CD4-positive, alpha-beta T cell treated with Interleukin-1 beta for 1 hour (primary cell): ENCODE measurements around the gene GALNT9.

Source experiments
- DNase-seq, 2 donors: peaks; one replicate each; pipeline ENCODE4 v3.0.0-alpha.2; 2020 to 2022

GALNT9 gene

GRCh38 chr12:132166093-132166492 is 163.3 kb downstream of the GALNT9 start:
- no peak for DNase-seq

- no peak for DNase-seq
Observed at GRCh38 chr12:132165584-132165983, 163.8 kb downstream of the GALNT9 start.

- DNase-seq: no peak
Observed at GRCh38 chr12:132164426-132164825, 165.0 kb downstream of the GALNT9 start.

DNA sequence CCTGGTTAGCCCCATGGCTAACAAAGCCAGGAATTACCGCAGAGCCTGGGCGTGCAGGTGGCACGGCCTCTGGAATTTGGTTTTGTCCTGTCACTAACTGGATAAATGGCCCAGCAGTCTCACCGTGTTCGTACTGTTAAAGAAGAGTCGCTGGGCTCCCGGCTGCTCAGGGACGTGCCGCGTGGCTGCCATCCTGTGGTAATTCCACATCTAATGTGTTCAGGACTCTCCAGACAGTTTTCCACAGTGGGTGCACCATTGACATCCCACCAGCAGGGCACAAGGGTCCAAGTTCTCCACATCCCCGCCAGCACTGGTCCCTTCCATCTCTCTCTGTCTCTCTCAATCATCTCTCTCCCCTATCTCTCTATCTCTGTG is 165.5 kb downstream of the GALNT9 start:
- no peak for DNase-seq

- DNase-seq: no peak
Observed at GRCh38 chr12:132163041-132163910, 166.1 kb downstream of the GALNT9 start.

DNA sequence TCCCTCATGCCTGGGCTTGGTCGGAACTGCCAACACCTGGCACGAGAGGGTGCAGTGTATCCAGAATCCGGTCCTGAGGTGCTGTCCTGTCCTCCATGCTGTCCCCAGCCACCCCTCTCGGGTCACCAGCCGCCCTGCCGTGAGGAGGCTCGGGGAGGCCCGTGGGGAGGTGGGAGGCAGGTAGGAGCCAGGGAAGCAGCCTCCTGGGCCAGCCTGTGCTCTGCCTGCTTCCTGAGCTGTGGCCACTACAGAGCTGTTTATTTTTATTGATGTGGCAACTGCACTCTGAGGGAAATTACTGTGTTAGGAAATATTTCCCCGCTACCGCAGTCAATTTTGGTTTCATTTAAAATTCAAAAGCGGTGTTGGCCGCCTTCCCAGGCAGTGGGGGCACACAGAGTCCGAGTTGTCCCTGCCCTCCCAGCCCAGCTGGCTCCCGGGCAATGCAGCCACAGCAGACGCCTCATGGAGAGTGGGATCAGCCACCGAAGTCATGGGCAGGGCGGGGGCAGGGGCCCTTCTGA is 166.8 kb downstream of the GALNT9 start:
- peak in 1 of 2 donors; percentile 37 for DNase-seq

- no peak for DNase-seq
Observed at GRCh38 chr12:132161796-132162507, 167.4 kb downstream of the GALNT9 start.

- DNase-seq: peak in 1 of 2 donors; percentile 13
Observed at GRCh38 chr12:132161036-132161781, 168.2 kb downstream of the GALNT9 start.

DNA sequence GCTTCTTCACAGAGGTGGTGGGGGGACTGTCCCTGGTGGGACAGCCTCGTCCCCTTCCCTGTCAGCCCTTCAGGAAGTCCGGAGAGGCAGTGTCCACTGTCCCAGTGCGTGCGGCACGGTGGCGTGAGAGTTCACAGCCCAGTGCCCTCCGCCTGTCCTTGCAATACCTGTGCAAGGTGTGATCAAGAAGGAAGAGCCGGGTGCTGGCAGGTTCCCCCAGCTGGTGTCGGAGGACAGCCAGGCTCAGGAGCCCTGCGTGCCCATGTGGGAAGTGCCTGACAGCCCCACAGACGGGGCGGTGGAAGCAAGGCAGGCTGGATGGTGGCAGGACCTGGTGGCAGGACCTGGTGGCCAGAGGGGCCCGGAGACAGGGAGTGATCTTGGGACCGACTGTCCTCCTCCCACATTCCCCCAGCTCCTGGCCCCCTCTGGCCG is 168.8 kb downstream of the GALNT9 start:
- no peak for DNase-seq

- no peak for DNase-seq
Observed at GRCh38 chr12:132160016-132160415, 169.4 kb downstream of the GALNT9 start.

DNA sequence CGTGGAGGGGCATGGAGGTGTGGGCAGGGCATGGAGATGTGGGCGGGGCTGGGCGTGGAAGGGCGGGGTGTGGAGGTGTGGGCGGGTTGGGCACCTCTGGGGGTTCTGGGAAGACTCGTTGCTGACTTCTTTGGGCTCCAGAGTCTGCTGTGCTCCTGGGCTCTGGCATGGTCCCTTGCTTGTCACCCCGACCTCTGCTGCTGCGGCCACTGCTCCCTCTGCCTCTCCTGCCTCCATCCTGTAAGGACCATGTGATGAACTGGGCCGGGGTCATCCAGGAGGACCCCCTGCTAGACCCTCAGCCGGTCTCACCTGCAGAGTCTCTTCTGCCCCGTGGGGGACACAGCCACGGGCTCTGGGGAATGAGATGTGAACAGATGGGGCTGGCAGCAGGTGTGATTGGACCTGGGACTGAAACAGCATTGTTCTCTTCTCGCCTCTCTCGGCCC is 169.8 kb downstream of the GALNT9 start:
- DNase-seq: no peak

- no peak for DNase-seq
Observed at GRCh38 chr12:132158677-132159554, 170.5 kb downstream of the GALNT9 start.

- no peak for DNase-seq
Observed at GRCh38 chr12:132157733-132158409, 171.5 kb downstream of the GALNT9 start.

- DNase-seq: no peak
Observed at GRCh38 chr12:132156573-132157325, 172.6 kb downstream of the GALNT9 start.

DNA sequence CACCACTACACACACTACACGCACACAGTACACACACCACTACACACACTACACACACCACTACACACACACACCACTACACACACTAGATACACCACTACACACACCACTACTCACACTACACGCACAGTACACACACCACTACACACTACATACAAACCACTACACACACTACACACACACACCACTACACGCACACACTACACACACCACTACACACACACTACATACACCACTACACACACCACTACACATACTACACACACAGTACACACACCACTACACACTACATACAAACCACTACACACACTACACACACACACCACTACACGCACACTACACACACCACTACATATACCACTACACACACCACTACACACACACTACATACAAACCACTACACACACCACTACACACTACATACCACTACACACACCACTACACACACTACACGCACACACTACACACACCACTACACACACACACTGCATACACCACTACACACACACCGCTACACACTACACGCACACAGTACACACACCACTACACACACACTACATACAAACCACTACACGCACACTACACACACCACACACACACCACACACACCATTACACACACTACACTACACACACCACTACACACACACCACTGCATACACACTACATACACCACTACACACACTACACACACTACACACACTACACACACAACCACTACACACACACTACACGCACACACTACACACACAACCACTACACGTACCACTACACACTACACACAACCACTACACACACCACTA is 173.4 kb downstream of the GALNT9 start:
- no peak for DNase-seq

DNA sequence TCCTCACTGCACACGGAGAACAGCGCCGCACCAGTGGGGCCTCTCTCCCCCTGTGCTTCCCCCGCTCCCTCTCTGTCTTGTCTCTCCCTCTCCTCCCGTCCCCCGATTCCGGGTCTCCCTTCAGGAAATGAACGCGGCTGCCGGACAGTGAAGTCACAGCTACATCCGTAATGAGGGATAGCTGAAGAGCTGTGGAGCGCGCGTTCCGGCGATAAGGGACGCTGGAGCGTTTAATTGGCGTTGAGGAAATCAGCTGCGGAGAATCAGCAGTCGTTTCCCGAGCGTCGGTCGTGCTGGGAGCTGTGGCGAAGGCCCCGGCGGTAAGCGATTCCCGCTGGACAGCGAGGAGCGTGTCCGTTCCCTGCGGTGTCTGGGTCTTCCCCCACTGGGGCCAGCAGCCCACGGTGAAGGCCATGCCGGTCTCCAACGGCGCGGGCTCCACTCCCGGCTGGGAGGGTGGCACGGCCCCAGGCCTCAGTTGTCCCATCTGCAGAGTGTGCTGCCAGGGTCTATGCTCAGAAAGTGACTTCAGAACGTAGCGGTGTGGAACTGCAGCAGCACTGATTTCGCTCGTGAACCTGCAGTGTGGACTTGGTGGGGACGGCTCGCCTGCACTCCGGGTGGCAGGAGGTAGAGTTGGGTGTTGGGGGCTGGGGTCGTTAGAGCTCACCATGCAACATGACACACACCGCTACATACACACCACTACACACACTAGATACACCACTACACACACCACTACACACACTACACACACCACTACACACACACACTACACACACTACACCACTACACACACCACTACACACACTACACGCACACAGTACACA is 174.2 kb downstream of the GALNT9 start:
- no peak for DNase-seq

DNA sequence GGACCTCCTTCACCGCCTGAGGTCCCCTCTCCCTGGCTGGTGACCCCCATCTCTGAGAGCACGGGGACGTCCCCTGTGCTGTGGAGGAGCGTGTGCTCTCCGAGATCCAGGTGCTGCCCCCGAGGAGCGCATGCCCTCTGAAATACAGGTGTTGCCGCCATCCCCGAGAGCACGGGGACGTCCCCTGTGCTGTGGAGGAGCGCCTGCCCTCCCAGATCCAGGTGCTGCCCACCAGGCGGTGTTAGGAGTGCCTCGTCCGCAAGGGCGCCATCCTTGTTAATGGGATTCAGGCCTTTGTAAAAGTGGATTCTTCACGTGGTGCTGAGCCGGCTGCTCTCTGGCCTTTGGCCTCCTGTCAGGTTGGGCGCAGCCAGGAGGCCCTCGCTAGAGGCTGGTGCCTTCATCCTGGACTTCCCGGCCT is 175.0 kb downstream of the GALNT9 start:
- DNase-seq: no peak

DNA sequence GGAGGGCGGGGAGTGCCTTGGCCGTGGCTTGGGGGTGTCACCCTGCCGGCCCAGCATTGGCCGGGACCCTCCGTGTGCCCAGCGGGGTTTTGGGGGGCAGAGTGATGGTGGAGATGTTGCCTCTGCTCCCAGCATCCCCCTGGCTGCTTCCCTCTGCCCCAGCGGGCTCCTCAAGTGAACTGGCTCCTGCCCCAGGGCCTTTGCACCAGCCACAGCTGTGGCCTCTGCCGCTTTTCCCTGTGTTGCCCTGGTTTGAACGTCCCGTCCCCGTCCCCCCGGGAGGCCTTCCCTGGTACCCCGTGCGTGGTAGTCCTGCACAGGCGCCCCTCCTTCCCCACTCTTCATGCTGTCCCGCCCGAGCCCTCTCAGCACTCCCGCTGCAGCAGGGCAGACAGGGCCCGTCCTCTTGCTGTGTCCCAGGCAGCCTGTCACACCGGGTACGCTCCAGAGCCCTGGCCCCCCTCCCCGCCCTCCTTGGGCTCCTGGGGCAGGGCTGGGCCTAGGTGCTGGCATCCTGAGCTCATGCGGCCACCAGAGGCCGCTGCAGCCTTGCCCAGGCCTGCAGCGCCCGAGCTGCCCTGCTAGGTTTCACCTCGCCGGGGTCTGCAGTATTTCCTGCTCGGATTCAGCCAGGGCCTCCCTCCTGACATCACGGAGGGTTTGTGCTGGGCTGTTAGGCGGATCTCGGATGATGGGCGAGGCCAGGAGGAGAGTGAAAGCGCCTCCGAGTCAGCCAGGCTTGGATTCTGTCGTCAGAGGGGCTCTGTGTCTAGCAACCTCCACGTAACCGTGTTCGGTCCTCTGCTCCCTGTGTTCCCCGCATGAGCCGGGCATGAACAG is 175.7 kb downstream of the GALNT9 start:
- peak; percentile 72 to 78 for DNase-seq
